Fibroblast of the conjunctiva (primary cell): ENCODE measurements around the gene TNRC18.

ENCODE experiments used
- DNase-seq: peaks from one replicate; pipeline ENCODE4 v3.0.0-alpha.2; 2010; ENCODE audit warnings: low read depth

Gene TNRC18

DNA sequence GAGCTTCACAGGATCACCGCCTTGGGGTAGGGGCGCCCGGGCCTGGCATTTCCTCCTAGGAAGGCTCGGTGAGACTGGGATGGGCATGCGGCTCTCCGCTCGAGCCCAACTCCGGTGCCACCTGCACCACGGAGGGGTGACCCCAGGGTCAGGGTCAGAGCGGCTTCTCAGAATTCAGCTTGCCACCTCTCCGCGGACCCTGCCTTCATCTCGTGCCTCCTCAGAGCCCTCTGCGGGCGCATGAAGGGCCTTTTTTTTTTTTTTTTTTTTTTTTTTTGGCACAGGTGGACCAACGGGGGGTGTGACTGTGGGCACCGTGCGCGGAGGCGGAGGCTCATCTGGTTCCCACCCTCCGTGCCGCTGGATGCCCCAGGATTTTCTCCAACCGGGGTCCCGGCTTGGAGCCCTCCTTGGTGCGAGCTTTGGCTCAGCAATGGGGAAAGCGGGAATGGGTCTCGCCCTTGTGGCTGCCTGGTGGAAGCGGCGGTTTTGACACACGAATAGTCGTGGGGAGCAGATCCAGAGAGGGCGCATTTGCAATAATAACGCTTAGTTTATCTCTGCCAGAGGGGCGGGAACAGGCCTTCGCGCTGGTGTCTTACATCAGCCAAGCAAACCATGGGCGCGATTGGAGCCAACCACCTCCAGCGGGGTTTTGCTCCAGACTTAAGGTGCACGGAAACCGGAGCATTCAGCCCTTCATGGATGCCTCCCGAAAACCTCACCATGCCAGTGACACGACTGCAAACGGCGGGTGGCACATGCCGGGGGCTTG lies 5.0 kb upstream of the TNRC18 start:
- DNase-seq = peak; percentile 87

DNA sequence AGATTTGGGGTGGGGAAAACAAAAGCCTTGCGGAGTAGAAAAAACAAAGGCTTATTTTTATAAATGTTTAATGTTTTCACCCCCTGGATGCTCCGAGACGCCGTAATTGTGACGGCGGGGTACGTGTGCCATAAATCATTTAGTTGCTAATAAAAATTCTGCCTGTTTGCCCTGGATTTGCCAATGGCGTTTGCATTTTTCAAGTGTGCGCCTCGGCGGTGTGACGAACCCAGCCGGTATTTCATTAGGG lies 2.5 kb upstream of the TNRC18 start:
- DNase-seq = no peak

DNA sequence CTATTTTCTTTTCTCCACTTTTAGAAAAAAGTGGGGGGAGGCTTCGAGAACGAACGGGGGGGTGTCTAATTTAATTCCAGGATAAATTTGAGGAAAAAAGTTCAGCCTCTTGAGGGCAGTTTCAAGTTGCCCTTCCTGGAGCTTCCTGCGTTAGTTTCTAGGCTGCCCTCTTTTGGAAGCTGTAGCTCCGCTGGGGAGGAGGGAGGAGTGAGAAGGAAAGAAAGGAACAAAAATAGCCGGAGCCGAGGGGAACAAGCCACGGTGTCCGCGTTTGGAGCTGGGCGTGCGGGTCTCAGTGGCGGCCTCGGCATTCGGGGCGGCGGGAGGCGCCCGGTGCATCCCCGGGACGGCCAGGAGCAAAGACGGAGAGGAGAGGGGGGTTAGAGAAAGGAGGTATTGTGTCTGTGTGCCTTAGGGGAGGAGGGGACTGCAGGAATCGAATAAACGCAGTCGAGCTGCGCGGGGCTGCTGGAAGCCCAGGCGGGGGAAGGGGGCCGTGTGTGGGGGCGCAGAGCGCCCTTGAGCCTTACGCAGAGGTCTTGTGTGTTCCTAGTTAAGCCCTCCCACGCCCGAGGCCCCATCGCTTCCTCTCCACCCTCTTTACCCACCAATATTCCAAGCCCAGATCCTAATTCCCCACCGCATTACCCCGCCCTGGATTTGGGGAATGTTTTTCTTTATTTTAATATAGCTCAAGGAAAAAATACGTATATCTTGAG lies 2.0 kb upstream of the TNRC18 start:
- DNase-seq = peak; percentile 84

DNA sequence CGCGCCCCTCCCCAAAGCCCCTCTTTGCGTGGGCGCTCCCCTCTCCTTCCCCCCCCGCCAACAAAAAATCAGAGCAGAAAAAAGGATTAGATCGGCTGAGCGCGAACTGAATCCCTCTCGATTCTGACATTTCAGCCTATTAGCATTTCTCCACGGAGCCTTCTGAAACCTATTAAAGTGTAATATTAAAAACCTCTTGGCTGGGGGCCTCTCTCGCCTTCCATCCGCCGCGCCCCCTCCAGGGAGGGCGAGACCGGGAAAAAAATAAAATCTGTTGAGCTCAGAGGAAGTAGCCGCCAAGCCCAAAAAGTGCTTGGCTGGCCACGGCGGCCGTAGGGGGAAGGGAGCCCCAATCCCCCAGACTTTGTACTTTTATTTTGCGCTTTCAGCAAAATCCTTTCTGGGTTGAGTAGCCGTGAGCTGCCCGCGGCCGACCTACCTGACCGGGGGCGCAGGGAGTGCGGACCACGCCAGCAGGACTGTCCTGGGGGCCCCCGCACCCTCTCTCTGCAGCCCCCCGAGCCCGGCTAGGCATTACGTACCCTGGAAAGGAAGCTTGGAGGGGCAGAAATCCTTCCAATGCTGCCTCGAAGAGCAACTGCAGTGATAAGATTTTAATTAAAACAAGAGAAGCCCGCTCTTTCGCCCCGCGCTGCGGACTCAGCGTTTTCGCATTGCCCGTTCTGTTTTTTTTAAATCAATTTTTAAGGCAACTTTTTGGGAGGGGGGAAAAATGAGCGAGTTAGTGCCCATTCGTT lies 1.3 kb upstream of the TNRC18 start:
- no peak for DNase-seq

DNA sequence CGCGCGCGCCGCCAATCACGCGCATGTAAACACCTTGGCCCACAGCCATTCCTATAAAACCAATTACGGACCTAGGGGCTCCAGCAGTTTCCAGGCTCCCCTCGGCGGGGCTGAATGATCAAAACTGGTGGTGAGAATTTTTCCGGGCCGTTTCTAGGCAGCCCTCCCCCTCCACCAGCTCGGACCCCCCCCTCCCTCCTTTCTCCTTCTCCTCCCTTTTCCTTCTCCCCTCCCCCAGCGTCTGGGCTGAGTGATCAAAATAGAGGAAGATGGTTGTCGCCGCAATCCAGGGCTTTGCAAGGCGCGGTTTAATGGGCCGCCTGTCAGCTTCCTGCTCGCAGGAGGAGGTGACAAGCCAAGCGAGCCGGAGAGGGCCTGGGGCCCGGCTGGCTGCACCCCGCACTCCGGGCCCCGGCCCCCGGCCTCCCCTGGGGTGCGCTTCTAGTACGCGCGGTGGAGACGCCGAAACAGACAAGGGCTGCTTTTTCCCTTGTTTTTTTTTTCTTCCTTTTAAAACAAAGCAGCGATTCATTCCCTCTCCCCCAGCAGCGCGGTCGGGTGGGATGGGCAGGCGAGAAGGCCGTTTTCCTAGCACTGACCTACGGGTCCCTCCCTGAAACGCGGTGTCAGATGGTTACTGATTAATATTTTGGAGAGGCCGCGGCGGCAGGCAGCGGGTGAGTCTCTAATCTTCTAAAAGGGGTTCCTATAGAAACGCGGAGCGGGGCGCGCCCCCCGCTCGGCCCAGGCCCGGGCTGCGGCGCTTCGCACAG lies 528 bp upstream of the TNRC18 start:
- DNase-seq = peak; percentile 99

DNA sequence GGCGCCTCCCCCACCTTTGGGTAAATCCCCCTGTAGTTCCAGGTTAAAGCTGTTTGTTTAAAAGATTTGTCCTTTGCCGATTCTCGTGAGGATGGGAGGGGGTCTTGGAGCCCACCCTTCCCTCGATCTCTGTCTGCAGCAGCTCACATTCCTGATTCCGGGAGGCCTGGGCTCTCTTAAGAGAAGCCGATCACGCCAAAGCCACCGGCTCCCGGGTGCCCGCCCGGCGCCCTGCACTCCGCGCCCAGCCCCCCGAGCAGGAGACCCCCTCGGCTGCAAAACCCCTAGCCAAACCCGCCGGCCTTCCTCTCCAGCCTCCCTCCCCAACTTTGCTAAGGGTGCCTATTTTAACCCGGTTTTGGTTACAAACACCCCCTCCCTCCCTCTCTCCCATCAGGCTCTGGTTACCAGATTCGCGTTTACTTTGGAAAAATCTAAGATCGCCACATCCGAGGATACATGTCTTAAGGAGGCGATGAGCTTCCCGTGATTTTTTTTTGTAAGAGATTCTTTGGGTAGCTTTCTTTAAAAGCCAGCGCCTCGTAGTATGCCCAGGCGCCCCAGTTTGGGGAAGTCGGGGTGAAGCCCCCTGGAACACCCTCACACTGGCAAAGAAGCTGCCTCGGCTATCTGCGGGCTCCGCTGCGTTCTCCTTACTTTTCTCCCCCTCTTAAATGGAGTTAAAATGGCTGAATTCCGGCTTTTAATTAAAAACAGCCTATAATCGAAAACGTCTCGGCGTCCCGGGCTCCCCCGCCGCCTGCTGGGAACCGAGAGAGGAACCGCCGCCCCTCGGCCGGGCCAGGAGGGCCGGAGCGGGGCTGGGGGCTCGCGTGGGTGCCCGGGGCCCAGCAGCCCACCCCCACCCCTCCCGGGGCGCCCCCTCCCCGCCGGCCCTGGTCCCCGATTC lies 983 bp downstream of the TNRC18 start:
- DNase-seq = no peak

DNA sequence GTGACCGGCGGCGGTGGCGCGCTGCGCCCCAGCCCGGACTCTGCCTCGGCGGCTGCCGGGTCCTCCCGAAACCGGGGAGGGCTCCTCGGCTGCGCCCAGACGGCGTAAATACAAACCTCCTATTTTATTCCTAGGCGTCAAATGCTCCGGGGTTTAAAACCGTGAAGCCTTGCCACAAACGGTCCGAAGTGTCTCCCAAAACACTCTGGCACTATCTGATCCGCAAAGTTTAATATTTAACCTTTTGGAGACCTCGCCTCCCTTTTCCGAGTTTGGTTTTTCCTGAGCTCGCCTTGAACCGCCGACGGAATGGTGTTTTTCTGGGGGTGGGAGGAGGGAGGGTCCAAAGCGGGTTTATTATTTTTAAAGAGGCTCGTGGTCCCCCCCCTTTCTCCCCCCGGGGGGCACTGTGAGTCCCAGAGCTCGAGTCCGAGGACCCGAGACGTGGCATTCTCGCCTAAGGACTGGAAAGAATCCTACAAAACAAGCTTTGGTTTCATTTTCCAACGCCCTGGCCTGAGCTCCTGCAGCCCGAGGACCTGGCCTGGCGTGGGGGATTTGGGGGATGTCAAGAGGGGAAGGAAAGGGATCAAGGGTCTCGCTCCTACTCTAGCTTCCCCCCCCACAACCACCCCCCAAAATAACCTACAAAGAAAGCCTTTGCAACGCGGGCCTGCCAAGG lies 1.8 kb downstream of the TNRC18 start:
- no peak for DNase-seq

DNA sequence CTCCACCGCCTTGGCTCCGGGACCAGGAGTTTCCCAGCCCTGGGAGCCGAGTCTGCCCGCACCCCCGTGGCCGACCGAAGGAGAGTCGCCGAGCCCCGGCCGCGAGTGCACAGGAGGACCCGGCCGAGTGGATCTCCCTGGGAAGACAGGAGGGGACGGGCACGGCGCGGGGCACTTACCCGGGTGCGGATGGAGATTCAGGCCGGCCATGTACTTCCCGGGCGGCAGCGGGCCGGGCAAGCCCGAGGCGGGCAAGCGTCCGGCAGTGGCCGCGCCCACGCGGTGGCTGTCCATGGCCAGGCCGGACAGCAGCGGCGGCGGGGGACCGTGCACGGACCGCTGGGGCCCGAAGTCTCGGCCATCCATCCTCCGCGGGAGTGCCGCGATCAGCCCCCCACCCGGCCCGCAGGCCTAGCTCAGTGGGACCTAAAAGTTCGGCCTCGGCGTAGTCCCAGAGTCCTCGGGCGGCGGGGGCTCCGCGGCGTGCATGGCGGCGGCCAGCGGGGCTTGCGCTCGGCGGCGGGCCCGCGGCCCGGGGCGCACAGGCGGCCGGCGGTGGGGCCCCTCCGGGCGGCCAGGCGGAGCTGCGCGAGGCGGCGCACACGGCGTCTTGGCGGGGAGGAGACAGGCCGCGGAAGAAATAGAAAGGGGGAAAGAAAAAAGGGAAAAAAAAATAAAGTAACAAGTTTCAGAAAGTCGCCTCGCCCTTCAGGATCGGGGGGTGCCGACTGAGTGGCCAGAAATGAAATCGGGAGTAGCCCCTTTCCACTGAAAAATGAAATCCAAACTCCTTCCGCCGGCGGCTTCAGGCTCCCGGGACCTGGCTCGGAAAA lies 2.5 kb downstream of the TNRC18 start:
- DNase-seq = no peak

DNA sequence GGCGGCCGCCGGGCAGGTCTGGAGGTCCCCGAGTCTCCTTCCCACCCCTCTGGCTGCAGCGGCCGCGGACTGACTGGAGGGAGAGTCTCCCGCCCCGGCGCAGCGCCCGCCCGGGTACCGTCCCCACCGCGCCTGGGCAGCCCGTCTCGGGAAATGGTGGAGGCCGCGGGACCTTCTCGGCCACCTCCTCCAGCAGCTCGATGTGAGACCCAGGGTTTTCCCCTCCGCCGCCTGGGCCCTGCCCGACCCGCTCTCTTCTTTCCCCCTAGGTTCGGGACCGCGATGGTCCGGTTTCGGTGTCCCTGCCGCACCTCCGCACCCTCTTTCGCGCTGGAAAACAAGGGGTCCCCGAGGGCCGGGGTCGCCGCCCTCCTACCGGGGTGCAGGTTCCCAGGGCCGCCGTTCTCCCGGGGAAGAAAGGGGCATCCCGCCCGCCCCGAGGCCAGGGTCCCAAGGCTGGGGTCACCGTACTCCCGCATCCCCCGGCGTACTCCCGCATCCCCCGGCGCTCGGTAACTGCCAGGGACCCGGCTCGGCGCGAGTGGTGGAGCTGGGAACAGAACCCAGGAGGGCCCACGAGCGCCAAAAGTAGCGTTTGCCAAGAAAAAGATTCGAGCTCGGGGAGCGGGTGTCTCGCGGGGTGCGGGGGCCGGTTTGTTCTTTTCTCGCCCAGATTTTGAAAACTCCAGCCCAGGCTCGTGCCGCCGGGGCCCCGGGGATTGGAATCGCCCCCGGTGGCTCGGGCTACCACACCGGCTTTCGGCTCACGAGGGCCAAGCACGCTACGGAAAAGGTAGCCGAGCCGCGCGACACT lies 3.4 kb downstream of the TNRC18 start:
- DNase-seq = no peak

DNA sequence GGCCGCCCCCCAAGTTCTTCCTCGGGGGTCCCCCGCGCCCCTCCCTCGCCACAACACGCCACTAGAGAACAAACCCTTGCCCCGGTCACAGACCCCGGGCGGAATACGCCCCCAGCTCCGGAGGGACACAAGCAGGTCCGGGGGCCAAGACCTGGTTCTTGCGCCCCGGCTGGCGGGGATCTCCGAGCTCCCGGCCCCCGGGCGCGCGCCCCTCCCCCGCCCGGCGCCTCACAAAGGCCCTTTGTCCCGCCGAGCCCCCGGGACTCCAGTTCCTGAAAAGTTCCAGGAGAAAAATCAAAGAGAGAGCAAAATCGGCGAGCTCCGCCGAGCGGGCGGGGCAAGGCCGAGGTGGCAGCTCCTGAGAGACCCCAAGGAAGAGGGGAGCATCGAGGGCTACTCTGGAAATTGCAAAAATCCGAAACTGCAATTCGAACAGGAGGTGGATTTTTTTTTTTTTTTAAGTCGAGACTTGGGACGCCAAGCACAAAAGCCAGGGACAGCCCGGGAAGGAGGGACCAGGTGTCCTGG lies 4.0 kb downstream of the TNRC18 start:
- DNase-seq = no peak

DNA sequence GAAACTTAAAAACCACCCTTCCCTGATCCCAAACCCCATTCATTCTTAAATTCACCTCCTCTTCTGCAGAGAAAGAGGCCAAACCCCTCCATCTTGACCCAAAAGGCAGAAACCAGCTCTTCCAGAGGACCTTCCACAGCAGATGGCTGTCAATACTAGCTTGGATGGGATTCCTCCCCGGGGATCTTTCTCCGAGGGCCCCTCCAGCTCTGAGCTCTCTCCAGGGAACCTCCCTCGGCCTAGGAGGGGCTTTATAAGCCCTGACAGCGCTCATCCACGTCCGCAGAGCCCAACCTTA lies 5.4 kb downstream of the TNRC18 start:
- no peak for DNase-seq

DNA sequence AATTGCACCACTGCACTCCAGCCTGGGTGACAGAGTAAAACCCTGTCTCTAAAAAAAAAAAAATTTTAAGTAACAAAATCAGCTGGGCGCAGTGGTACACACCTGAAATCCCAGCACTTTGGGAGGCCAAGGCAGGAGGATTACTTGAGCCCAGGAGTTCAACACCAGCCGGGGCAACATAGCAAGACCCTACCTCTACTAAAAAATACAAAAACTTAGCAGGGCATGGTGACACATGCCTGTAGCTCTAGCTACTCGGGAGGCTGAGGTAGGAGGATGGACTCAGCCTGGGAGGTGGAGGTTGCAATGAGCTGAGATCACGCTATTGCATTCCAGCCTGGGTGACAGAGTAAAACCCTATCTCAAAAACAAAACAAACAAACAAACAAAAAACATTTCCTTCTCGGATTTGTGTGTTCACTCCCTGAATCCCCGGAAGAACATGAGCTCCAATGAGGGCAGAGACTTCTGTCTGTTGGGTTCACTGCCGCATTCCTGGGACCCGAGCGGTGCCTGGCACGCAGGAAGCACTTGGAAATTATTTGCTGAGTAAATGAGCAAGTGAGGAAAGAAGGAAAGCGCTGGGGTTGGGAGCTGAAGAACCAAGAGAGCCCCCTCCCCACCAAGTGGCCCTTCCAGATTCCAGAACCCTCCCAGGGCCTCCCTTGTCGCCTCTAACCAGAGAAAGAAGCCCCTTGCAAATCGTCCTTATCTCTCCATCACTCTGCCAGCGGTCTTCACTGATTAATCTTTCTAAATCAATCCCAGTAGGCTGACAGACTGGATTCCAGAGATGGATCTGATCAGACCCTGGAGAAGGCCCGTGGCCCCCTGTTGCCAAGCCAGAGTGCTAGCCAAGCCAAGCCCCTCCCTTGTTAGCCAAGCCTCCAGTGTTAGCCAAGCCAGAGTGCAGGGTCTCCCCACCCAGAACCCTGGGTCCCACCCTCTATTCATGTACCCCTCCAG lies 6.2 kb downstream of the TNRC18 start:
- DNase-seq = no peak

DNA sequence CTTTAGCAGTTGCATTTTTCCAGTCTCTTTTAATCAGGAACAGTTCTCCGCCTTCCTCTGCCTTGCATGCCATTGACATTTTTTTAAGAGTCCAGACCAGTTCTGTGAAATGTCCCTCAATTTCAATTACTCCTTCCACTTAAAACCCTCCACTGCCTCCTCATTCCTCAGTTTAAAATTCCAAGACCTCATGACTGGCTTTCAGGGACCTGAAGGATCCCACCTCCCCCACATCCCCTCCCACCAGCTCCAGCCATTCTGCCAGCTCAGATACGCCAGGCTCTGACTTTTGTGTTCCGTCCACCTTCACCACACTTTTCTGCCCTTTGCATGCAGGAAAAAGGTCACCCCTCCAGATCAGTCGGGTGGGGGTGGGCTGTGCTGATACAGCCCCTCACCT lies 8.7 kb downstream of the TNRC18 start:
- DNase-seq = no peak

DNA sequence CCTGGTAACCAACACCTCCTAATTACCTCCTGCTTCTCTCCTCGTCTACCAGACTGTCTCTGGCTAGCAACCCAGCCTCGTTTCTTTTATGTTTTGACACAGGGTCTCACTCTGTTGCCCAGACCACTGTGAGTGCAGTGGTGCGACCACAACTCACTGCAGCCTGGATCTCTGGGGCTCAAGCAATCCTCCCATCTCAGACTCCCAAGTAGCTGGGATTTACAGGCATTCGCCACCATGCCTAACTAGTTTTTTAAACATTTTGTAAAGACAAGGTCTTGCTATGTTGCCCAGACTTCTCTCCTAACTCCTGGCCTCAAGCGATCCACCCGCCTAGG lies 10.2 kb downstream of the TNRC18 start:
- no peak for DNase-seq

DNA sequence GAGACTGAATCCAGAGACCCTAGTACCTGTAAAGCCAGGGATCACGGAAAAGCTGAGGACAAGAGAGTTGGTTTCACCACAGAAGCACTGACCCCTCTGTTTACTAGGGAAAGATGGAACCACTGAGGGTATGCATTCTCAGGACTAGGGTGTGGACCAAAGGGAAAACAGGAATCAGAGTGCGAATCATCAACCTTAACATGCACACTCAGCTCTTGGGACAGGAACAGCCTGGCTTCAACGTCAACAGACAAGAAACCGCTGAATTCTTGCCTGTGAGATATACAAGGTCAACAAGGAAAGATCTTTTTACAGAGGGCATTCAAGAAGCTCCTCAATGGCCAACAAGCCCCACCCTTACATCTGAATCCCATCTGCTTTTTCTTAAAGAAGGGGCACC lies 14.9 kb downstream of the TNRC18 start:
- DNase-seq = no peak

DNA sequence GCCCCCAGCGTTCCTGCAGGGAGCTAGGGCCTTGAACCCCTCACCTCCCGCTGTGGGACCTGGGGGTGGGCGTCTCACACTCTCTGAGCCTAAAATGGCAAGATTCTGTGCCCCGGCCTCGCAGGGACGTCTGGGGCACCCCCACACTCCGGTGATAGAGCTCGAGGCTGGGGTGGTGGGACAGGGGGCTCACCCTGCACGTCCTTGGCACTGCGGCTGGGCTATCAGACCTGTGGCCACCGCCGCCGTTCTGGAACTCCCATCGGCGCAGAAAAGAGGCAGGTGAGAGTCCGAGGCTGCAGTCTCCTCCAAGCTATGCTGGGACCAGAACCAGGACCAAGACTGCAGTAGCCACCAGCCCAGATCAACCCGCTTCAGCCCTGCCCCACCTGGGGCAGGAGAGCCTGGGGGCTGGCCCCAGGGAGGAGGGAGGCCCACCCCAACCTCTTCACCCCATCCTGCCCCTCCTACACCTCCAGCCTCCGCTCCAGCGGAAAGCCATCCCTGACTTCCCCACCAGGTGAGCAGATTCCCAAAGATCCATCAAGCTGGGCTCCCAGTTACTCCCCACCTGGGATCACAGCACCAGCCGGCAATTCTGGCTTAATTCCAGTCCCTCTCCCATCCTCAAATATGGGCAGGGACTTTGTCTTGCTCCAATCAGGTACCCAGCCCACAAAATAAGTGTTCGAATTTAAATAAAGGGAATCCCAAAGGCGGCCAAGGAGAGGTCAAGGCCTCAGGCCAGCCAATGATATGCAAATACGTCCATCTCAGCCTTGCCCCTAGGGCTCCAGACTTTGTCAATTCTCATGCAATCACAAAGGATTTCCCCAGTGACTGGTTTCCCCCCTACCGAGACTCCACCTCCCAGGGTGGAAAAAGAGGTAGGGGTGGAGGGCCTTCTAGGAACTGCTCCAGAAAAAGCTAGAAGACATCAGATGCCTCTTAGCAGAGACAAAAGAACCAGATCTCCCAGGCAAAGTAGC lies 16.4 kb downstream of the TNRC18 start:
- no peak for DNase-seq

DNA sequence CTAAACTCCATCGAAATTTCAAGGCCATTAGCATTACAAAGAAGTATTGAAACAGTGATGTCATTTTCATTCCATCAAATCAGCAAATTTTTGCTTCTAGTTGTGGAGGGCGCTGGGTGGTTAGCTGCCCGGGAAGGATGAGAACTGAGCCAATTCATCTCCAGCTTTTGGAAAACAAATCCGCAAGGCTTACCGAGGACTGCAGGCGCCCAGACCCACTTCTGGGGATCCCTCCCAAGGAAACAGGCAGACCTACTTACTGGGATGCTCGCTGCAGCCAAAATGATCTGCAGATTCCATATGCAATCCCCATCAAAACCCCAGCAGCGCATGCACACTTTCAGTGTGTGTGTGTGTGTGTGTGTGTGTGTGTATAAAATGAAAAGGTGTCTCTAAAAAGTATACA lies 19.2 kb downstream of the TNRC18 start:
- no peak for DNase-seq
